NCI-H187 treated with DMSO at 0.1 percent for 48 hours (cell line): Measurements from ENCODE around the gene UNC5CL.
"Not testable (repeated sequence)": the region's sequence is repeated elsewhere in the genome, so short reads cannot be mapped to it uniquely, and the experiment has no call there.

Experiments used
- DNase-seq: peaks from one replicate; lab custom pipeline; 2025; lab: John Stamatoyannopoulos, UW

The UNC5CL gene

GRCh38 chr6:41006980-41007379 lies 32.0 kb downstream of the UNC5CL start:
- DNase-seq = not testable (repeated sequence)

- peak; percentile 34 for DNase-seq
Observed at GRCh38 chr6:41006217-41006616, 32.8 kb downstream of the UNC5CL start.

- DNase-seq = no peak
Observed at GRCh38 chr6:41002168-41002567, 36.9 kb downstream of the UNC5CL start.

- no peak for DNase-seq
Observed at GRCh38 chr6:41000248-41000647, 38.8 kb downstream of the UNC5CL start.

- no peak for DNase-seq
Observed at GRCh38 chr6:40999569-40999968, 39.5 kb downstream of the UNC5CL start.

GRCh38 chr6:40998661-40999060 lies 40.4 kb downstream of the UNC5CL start:
- DNase-seq = no peak

GRCh38 chr6:40997234-40997957 lies 41.6 kb downstream of the UNC5CL start:
- no peak for DNase-seq

GRCh38 chr6:40996591-40997233 lies 42.3 kb downstream of the UNC5CL start:
- DNase-seq = no peak

- no peak for DNase-seq
Observed at GRCh38 chr6:40992746-40993145, 46.3 kb downstream of the UNC5CL start.

GRCh38 chr6:40990301-40990700 lies 48.7 kb downstream of the UNC5CL start:
- DNase-seq = no peak

- no peak for DNase-seq
Observed at GRCh38 chr6:40989204-40990169, 49.5 kb downstream of the UNC5CL start.

- DNase-seq = no peak
Observed at GRCh38 chr6:40988634-40989033, 50.4 kb downstream of the UNC5CL start.

- DNase-seq = no peak
Observed at GRCh38 chr6:40986921-40987819, 51.9 kb downstream of the UNC5CL start.

GRCh38 chr6:40986364-40986763 lies 52.7 kb downstream of the UNC5CL start:
- DNase-seq = no peak

GRCh38 chr6:40983752-40984151 lies 55.3 kb downstream of the UNC5CL start:
- DNase-seq = no peak

GRCh38 chr6:40982917-40983316 lies 56.1 kb downstream of the UNC5CL start:
- no peak for DNase-seq

- no peak for DNase-seq
Observed at GRCh38 chr6:40978687-40979289, 60.2 kb downstream of the UNC5CL start.

GRCh38 chr6:40977695-40978094 lies 61.3 kb downstream of the UNC5CL start:
- no peak for DNase-seq

GRCh38 chr6:40977085-40977484 lies 61.9 kb downstream of the UNC5CL start:
- no peak for DNase-seq
